Hepatocyte (in vitro differentiated cells): ENCODE measurements around the gene RBBP6.

Source experiments
- EZH2 ChIP-seq: fragments of 200-600 bp; sonication (generic); IDR thresholded peaks from 2 replicates; pipeline ENCODE4 v1.6.1; 2016; ENCODE audit warnings: antibody characterized with exemption, mild to moderate bottlenecking, borderline replicate concordance
- EZH2phosphoT487 ChIP-seq: fragments of 200-600 bp; sonication (generic); IDR thresholded peaks from one replicate; pipeline ENCODE4 v1.6.1; 2018; ENCODE audit warnings: antibody characterized with exemption, mild to moderate bottlenecking, low read depth, moderate library complexity; ENCODE audit not compliant: unreplicated experiment, severe bottlenecking
- TF ChIP-seq, protein P1 (sequence below): fragments of 200-600 bp; sonication (generic); IDR thresholded peaks from 2 replicates; pipeline ENCODE4 v1.5.1; 2016; ENCODE audit warnings: antibody characterized with exemption, mild to moderate bottlenecking; ENCODE audit not compliant: poor library complexity

DNA sequence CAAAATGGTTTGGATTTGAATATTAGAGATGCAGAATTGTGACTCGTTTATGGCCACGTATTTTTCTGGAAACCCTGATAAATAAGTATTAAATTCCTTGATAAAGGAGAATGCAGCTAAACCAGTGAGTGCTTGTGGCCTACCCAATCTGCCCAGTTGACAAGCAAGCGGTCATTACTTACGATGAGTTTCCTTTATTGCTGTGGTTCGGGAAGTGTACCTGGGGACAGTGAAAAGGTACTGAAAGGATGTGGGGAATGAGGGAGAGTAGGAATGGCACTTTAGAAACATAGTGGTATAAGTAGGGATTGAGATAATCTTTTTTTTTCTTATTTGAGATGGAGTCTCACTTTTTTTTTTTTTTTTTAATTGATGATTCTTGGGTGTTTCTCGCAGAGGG lies 33.8 kb downstream of the RBBP6 start:
- TF ChIP-seq, protein P1, sequence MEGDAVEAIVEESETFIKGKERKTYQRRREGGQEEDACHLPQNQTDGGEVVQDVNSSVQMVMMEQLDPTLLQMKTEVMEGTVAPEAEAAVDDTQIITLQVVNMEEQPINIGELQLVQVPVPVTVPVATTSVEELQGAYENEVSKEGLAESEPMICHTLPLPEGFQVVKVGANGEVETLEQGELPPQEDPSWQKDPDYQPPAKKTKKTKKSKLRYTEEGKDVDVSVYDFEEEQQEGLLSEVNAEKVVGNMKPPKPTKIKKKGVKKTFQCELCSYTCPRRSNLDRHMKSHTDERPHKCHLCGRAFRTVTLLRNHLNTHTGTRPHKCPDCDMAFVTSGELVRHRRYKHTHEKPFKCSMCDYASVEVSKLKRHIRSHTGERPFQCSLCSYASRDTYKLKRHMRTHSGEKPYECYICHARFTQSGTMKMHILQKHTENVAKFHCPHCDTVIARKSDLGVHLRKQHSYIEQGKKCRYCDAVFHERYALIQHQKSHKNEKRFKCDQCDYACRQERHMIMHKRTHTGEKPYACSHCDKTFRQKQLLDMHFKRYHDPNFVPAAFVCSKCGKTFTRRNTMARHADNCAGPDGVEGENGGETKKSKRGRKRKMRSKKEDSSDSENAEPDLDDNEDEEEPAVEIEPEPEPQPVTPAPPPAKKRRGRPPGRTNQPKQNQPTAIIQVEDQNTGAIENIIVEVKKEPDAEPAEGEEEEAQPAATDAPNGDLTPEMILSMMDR: no peak
- TF ChIP-seq EZH2phosphoT487 (no peak), EZH2 (no peak)
